ENCODE measurements around the gene AHR. TPM values are rescaled to one million over a fixed set of nuclear protein-coding genes. Genes with fewer than 3 reads are reported as not detected.
"Not testable (repeated sequence)": the region's sequence is repeated elsewhere in the genome, so short reads cannot be mapped to it uniquely, and the experiment has no call there.

Gene AHR
- polyA plus RNA-seq, 4 donors: 31.9 to 62.3 (median 36.3) TPM

DNA sequence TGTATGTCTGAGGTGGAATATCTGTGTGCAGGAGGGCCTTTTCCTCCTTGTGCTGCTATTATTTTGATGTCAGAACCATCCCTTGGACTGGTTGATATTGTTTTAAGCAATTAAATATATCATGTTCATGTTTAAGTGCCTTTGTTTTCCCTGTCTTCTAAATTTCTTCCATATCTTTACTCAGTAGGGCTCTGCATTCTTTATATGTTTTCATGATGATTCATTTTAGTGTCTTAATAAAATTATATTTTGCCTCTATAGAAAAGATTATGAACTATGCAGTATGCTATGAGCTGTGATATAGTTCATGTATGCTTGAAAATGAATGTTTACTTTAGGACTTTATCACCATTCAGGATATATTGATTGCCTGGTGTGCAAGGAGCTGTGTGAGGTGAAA lies 34.8 kb downstream of the AHR start:
- DNase-seq (ENCODE audit: low read depth in 4 of 4, low spot score in 3 of 4): no peak

DNA sequence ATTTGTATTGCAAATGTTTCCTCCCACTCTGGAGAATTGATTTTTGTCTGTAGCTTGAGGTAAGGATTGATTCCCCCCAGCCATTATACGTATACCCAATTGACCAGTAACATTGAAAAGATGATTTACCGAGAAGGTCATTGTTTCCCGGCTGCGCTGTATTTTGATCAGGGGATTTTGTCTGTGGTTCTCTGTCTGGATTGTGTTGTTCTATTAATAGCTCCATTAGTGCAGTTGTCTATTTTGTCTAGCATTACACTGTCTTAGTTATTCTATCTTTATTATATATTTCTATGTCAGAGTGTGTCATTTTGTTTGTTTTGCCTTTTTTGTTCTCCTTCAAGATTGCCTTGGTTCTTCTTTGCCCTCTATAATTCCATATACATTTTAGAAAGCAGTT lies 37.7 kb downstream of the AHR start:
- DNase-seq (ENCODE audit: low read depth in 4 of 4, low spot score in 3 of 4): no peak

DNA sequence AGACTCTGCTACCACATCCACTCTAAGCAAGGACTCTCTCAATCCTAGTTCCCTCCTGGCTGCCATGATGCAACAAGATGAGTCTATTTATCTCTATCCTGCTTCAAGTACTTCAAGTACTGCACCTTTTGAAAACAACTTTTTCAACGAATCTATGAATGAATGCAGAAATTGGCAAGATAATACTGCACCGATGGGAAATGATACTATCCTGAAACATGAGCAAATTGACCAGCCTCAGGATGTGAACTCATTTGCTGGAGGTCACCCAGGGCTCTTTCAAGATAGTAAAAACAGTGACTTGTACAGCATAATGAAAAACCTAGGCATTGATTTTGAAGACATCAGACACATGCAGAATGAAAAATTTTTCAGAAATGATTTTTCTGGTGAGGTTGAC lies 40.7 kb downstream of the AHR start:
- DNase-seq (ENCODE audit: low read depth in 4 of 4, low spot score in 3 of 4): no peak

DNA sequence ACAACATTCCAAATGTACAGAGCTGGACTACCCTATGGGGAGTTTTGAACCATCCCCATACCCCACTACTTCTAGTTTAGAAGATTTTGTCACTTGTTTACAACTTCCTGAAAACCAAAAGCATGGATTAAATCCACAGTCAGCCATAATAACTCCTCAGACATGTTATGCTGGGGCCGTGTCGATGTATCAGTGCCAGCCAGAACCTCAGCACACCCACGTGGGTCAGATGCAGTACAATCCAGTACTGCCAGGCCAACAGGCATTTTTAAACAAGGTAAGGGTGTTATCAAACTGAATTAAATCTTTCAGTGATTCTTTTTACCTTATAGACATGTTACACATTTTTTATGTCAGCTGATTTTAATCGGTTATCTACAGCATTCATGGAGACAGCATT lies 41.5 kb downstream of the AHR start:
- DNase-seq (ENCODE audit: low read depth in 4 of 4, low spot score in 3 of 4): no peak

DNA sequence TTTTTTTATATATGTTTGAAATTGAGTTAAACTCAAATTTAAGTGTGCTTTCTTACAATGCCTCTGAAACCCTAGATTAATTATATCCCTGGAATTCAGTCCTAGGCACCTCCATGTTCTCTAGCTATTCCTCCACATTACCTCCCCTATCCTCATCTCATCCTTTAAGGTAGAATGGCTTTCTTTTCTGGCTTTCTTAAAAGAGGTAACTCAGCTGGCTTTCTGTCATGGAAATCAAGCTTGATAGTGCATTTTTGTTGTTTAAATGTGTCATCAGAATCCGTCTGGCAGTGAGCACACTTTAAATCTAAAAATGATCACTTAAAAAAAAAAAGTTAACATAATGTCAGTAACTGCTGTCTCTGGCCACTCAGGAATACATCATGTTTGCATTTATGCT lies 42.2 kb downstream of the AHR start:
- no peak for DNase-seq (ENCODE audit: low read depth in 4 of 4, low spot score in 3 of 4)

DNA sequence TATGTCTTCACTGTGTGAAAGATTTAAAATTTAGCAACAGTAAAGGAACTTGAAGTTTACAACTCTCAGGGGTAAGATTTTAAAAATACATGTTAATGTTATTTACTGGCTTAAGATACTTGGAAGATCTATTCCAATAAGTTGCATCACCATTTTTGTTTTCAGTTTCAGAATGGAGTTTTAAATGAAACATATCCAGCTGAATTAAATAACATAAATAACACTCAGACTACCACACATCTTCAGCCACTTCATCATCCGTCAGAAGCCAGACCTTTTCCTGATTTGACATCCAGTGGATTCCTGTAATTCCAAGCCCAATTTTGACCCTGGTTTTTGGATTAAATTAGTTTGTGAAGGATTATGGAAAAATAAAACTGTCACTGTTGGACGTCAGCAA lies 44.3 kb downstream of the AHR start:
- no peak for DNase-seq (ENCODE audit: low read depth in 4 of 4, low spot score in 3 of 4)

DNA sequence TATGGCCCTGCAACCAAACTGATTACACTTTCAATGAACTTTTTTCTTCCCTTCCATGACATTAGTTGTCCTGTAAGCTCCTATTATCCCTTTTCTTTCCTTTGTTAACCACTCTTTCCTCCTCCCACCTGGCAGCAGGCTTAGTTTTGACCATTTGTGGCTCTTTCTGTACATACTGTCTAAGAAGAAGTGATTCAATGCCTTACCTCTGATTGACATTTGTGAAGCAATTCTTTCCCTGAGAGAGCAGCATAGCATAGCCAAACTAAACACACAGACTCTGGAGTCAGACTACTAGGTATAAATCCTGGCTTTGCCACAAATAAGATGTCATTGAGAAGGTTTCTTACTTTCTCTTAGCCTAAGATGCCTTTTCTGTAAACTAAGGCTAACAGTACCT lies 48.9 kb downstream of the AHR start:
- DNase-seq (ENCODE audit: low read depth in 4 of 4, low spot score in 3 of 4): no peak

DNA sequence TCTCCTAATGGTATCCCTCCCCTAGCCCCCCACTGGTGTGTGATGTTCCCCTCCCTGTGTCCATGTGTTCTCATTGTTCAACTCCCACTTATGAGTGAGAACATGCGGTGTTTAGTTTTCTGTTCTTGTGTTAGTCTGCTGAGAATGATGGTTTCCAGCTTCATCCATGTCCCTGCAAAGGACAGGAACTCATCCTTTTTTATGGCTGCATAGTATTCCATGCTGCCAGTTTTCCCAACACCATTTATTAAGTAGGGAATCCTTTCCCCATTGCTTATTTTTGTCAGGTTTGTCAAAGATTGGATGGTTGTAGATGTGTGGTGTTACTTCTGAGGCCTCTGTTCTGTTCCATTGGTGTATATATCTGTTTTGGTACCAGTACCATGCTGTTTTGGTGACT lies 50.5 kb downstream of the AHR start:
- DNase-seq (ENCODE audit: low read depth in 4 of 4, low spot score in 3 of 4): not testable (repeated sequence)

DNA sequence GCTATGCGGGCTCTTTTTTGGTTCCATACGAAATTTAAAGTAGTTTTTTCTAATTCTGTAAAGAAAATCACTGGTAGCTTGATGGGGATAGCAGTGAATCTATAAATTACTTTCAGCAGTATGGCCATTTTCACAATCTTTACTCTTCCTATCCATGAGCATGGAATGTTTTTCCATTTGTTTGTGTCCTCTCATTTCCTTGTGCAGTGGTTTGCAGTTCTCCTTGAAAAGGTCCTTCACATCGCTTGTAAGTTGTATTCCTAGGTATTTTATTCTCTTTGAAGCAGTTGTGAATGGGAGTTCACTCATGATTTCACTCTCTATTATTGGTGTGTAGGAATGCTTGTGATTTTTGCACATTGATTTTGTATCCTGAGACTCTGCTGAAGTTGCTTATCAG lies 51.9 kb downstream of the AHR start:
- not testable (repeated sequence) for DNase-seq (ENCODE audit: low read depth in 4 of 4, low spot score in 3 of 4)

DNA sequence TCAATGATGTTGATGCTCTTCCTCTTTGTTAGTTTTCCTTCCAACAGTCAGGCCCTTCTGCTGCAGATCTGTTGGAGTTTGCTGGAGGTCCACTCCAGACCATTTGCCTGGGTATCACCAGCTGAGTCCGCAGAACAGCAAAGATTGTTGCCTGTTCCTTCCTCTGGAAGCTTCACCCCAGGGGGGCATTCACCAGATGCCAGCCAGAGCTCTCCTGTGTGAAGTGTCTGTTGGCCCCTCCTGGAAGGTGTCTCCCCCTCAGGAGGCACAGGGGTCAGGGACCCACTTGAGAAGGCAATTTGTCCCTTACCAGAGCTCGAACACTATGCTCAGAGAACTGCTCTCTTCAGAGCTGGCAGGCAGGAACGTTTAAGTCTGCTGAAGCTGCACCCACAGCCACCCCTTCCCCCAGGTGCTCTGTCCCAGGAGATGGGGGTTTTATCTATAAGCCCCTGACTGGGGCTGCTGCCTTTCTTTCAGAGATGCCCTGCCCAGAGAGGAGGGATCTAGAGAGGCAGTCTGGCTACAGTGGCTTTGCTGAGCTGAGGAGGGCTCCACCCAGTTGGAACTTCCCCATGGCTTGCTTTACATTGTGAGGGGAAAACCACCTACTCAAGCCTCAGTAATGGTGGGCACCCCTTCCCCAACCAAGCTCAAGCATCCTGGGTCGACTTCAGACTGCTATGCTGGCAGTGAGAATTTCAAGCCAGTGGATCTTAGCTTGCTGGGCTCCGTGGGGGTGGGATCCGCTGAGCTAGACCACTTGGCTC lies 55.4 kb downstream of the AHR start:
- DNase-seq (ENCODE audit: low read depth in 4 of 4, low spot score in 3 of 4): not testable (repeated sequence)

DNA sequence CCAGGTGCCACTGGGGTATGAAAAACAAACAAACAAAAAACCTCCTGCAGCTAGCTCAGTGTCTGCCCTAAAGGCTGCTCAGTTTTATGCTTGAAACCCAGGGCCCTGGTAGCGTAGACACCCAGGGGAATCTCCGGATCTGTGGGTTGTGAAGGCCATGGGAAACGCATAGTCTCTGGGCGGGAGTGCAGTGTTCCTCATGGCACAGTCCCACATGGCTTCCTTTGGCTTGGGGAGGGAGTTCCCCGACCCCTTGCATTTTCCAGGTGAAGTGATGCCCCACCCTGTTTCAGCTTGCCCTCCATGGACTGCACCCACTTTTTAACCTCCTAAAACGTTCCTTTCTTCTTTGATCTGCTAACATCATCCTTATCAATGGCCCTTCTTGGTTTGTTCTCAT lies 56.0 kb downstream of the AHR start:
- no peak for DNase-seq (ENCODE audit: low read depth in 4 of 4, low spot score in 3 of 4)

DNA sequence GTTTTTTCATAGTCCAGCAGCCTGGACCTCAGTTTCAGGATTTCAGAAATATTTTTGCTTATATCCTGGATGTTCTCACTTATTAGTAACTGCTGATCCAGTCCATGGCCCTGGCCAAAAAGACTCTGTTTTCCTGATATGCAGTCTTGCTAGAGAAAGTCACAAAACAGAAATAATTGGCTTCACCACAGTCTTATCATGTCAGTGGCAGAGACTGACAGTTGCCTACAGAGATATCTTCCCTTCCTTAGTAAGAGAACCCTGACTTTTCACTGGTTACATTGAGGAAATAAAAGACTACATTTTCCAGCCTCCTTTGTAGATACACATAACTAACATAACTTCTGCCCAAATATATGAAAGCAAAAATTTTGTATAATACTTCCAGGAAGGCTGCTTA lies 56.6 kb downstream of the AHR start:
- DNase-seq (ENCODE audit: low read depth in 4 of 4, low spot score in 3 of 4): no peak

DNA sequence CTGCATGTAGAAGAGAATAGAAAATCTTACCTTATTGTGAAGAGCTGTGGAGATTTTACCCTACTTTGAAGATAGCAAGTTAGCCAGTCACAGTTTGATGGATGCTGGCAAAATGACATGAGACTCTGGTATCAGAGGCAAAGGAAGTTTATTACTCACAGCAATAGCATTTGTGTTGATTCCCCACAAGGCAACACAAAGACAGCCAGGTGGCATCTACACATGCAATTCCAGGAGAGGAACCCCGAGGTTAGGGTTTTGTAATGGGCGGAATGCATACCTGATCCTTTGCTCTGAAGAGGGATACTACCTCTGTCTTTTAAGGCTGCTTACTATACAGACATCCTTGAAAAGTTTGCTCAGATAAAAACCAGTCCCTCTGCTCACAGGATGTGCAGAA lies 59.5 kb downstream of the AHR start:
- no peak for DNase-seq (ENCODE audit: low read depth in 4 of 4, low spot score in 3 of 4)

DNA sequence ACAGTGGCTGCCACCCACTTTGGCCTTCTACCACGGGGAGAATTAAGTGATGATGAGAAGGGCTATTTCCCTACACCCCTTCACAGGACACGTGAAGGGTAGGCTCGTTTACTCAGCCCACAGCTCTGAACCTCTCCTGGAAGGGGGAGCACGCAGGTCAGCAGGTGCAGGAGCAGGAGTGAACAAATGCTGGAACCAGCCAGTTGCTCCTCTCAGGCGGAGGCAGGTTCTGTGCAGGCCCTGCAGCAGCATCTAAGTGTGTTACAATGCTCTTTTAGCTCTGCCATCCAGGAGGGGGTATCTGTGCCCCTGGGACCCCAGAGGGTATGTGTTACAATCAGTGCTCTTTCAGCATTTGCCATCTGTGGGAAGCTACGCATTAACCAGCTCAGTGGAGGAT lies 61.2 kb downstream of the AHR start:
- DNase-seq (ENCODE audit: low read depth in 4 of 4, low spot score in 3 of 4): no peak

DNA sequence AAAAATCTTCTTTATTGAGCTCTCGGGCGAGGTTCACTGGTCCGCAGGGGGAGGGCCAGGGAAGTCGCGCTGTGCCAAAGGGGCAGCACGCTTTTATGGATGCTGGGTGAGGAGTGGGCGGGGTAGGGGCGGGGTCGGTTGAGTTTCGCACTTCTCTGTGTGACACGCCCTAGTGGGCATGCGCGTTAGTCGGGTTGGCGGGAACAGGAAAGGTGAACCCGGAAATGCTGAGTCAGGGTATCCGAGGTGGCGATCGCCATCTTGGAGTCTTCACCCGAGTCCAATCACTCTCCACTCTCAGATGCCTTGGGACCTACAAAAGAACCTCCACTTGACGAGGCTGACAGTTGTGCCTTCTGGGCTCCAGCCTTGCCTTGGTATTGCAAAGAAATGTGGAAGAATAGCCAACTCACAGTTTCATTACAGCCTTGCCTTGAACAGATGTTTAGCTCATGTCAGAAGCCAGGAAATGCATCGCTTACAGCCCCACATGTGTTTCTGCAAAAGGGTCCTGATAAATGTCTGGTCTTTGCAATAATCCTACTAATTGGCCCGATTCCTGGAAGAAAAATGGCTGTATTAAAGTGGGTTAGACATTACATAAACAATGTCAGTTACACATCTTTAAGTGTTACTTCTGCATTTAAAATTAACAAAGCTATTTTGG lies 64.1 kb downstream of the AHR start:
- DNase-seq (ENCODE audit: low read depth in 4 of 4, low spot score in 3 of 4): no peak

DNA sequence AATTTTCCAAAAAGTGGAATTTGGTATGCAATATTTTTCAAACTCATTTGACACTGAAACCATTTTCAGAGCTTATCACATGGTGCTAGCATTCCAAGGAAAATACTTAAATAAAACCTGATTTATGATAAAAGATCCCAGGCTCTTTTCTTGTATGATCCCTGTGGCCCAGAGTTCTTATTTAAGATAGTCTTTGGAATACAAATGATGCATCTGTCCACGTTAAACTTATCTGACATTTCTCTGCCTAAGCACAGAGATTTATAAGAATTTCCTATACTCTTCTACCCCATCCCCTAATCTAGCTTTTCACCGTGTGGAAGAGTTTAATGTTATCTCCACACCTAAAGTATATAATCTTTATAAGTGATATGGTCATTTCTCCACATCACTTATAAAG lies 66.2 kb downstream of the AHR start:
- no peak for DNase-seq (ENCODE audit: low read depth in 4 of 4, low spot score in 3 of 4)

DNA sequence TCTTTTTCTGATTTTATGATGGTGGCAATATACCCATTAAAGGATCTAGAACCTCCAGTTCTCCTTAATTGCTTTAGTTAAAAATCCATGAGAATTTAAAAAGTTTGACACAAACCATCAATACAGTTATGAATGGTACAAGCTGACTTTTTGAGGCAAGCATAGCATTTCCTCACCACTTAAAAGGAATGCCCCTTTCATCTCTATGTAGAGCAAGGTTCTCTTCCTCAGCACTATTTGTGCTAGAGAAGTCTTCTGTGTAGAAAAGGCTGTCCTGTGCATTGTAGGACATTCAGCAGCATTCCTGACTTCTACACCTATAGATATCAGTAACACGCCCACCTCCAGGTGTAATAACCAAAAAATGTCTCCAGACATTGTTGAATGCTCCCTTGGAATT lies 67.3 kb downstream of the AHR start:
- no peak for DNase-seq (ENCODE audit: low read depth in 4 of 4, low spot score in 3 of 4)

DNA sequence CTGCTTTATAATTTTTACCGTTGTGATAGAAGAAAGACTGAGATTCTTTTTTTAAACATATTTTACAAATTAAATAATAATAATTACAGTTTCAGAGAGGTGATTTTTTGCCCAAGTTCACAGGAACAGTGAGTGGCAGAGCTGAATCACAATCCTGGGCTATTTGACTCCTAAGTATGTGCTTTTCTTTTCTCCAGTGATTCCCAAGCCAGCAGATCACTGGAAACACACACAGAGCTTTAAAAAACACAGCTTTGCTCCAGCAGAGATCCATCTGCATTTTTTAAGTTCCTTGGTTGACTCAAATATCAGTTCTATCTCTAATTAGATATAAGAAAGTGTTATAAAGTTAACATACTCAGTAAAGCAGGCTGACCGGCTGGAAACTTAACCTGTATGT lies 69.0 kb downstream of the AHR start:
- no peak for DNase-seq (ENCODE audit: low read depth in 4 of 4, low spot score in 3 of 4)

DNA sequence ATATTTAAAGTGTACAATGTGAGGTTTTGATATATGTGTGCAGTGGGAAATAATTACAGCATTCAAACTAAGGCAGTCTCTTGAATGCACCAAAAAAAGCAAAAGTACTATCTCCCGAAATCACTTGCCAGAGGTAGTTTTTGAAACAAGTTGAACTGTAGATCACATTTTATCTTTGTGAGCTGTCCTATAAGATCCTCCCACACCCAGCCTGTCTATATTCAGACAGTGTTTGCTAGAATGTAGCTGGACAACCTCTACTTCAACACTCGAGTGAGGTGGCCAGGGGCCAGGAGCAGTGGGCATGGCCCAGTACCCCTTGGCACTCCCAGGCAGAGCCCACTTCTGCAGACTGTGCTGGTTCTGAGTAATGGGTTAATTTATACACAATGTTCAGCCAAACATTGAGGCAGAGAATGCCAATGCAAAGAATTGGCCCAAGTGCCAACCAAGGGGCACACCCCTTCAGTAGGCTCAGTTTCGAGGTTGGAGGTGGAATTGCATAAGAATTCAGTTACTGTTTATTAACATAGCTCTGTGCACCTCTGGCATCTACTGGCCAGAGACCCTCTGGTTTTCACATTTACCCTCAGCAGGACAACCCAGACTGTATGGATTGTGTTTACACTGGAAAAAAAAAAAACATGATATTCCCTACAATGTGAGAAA lies 70.5 kb downstream of the AHR start:
- DNase-seq (ENCODE audit: low read depth in 4 of 4, low spot score in 3 of 4): no peak

DNA sequence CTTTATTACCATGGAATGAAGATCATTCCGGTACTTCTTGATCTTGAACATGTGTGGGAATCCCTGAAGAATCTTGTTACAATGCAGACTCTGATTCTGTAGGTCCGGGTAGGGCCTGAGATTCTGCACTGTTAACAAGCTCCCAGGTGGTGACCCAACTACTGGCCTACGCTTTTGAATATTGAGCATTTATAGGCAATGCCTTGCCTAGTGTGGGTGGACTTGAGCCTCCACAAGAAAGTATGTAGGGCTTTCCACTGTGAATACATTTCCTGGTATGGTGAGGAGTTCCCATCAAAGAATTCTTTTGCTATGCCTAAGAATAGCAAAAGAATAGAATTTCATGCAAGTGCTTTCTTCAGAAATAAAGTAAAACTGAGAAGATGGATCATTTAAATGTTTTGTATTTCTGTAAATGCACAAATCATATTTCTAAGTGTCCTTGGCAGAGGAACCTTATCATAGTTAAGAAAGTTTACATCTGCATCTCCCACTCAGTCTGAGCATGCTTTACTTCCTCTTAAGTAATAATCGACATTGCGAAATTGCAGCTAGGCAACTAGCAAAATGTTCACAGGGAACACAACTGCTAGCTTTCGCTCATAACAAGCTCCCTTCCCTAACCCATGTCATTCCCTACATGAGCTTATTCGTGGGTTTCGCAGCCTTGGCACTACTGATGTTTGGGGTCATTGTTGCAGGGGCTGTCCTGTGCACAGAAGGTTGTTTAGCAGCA lies 71.4 kb downstream of the AHR start:
- no peak for DNase-seq (ENCODE audit: low read depth in 4 of 4, low spot score in 3 of 4)

DNA sequence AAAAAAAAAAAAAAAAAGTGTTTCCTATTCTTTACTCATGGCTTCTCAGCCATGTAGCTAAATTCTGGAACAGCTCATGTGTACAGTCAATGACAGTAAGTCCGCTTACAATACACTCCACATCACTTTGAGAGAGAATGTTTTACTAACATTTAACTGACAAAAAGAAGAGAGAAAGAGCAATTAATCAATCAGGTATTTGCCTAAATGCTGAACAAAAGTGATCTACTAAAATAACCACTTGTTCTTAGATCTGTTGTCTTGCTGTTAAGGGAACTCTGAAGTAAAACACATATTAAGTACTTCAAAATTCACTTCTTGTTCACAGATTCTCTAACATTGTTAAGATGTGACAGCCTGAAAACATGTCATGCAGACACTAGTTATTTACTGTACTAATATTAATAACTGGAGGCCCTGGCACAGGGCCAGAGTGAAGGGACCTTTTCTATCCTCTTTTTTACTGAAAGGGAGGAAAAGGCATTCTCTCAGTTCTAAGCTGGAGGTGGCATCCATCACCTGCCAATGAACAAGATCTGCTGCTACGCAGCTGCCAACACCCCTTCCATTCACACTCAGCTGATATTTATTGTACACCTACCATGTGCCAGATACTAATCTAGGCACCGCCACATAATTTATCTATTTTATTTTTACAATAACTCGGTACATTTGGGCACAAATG lies 72.6 kb downstream of the AHR start:
- no peak for DNase-seq (ENCODE audit: low read depth in 4 of 4, low spot score in 3 of 4)

Measured in right renal pelvis (tissue), 4 donors.